Activated CD8-positive, alpha-beta memory T cell treated with anti-CD3 and anti-CD28 coated beads for 4 hours (primary cell): ENCODE data around the gene KCNMA1.

Source experiments
- DNase-seq, 2 donors: peaks; one replicate each; pipeline ENCODE4 v3.0.0-alpha.2; 2020; ENCODE audit warnings: low read depth in 2 of 2

Gene KCNMA1

GRCh38 chr10:76902949-76903348 is 734.7 kb downstream of the KCNMA1 start:
- no peak for DNase-seq

GRCh38 chr10:76901701-76902100 is 735.9 kb downstream of the KCNMA1 start:
- no peak for DNase-seq

- no peak for DNase-seq
Observed at GRCh38 chr10:76899490-76899889, 738.1 kb downstream of the KCNMA1 start.

- no peak for DNase-seq
Observed at GRCh38 chr10:76892766-76893479, 744.7 kb downstream of the KCNMA1 start.

GRCh38 chr10:76887223-76888010 is 750.2 kb downstream of the KCNMA1 start:
- no peak for DNase-seq

- DNase-seq, result no peak
Observed at GRCh38 chr10:76885816-76886215, 751.8 kb downstream of the KCNMA1 start.

- DNase-seq, result no peak
Observed at GRCh38 chr10:76884673-76885275, 752.8 kb downstream of the KCNMA1 start.

- DNase-seq, result no peak
Observed at GRCh38 chr10:76883596-76883995, 754.0 kb downstream of the KCNMA1 start.

GRCh38 chr10:76882796-76883195 is 754.8 kb downstream of the KCNMA1 start:
- no peak for DNase-seq

GRCh38 chr10:76882245-76882644 is 755.4 kb downstream of the KCNMA1 start:
- no peak for DNase-seq

- no peak for DNase-seq
Observed at GRCh38 chr10:76881477-76882220, 756.0 kb downstream of the KCNMA1 start.

- DNase-seq, result no peak
Observed at GRCh38 chr10:76880931-76881330, 756.7 kb downstream of the KCNMA1 start.

GRCh38 chr10:76879116-76879913 is 758.3 kb downstream of the KCNMA1 start:
- DNase-seq, result no peak

GRCh38 chr10:76878514-76878913 is 759.1 kb downstream of the KCNMA1 start:
- no peak for DNase-seq

GRCh38 chr10:76874896-76875295 is 762.7 kb downstream of the KCNMA1 start:
- DNase-seq, result no peak

GRCh38 chr10:76874176-76874575 is 763.4 kb downstream of the KCNMA1 start:
- DNase-seq, result no peak

GRCh38 chr10:76871697-76872295 is 765.8 kb downstream of the KCNMA1 start:
- DNase-seq, result no peak

- no peak for DNase-seq
Observed at GRCh38 chr10:76869931-76870330, 767.7 kb downstream of the KCNMA1 start.

GRCh38 chr10:76868098-76868977 is 769.3 kb downstream of the KCNMA1 start:
- no peak for DNase-seq
